ENCODE results near the gene LRRC10B.

LRRC10B gene

GRCh38 chr11:61554172-61554988, 45.8 kb downstream of the LRRC10B start:
- Histone ChIP-seq H3K27ac (ENCODE audit: insufficient read depth, low read depth, low read length, poor library complexity, severe bottlenecking) (no peak overlapping the region), H3K27me3 (ENCODE audit: control insufficient read depth, insufficient read depth, low read length, poor library complexity, severe bottlenecking) (peaks cover 29% of the 10 kb centered on the region), H3K36me3 (ENCODE audit: control insufficient read depth, insufficient read depth, low read length) (no peaks in the 10 kb centered on the region), H3K4me3 (ENCODE audit: insufficient read depth, low read depth, low read length) (no peak overlapping the region), H3K4me1 (ENCODE audit: control insufficient read depth, insufficient read depth, low read length) (peaks cover 37% of the 10 kb centered on the region), H3K9me3 (ENCODE audit: control insufficient read depth, low read length) (no peaks in the 10 kb centered on the region)
- WGBS, 2 experiments: 67 to 73% methylated on average over 13 of the region's 13 CpGs

DNA sequence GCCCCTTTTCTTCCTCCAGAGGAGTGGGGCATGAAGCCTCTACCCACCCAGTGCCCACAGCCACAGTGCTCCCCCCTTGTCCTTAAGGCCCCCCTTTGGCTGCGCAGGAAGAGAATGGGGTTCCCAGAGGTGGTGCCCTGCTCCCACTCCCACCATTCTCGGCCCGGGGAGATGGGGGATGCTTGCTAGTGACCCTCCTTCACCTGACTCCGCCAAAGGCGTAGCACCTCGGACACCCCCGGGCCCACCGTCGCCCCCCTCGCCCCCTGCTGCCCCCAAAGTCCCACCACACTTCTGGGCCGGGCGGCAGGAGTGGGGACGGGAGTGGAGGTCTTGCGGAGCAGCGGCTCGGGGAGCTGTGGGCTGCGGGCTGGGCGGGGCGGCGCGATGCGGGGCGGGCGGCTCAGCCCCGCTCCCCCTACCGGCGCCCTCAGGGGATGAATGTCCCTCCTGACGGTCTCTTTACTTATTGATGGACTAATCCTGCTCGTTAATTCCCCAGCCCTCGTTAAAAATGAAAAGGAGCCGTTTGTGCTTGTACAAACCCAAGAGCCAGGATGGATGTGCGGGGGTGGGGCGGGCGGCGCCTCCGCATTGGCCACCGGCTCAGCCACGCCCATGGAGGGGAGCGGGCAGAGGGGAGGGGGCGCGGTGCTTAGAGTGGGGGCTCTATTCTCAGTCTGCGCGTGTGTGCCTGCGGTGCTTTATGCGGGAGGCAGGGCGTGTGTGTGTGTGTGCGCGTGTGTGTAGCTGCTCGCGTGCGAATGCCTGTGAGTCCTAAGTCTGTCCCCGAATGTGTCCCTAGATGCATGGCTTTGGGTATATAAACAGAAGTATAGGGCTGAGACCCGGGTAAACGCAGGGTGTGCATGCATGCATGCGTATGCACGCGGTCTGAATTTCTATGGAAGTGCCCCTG, 46.8 kb downstream of the LRRC10B start:
- Histone ChIP-seq H3K4me1 (ENCODE audit: control insufficient read depth, insufficient read depth, low read length) (peaks cover 29% of the 10 kb centered on the region), H3K36me3 (ENCODE audit: control insufficient read depth, insufficient read depth, low read length) (no peaks in the 10 kb centered on the region), H3K9me3 (ENCODE audit: control insufficient read depth, low read length) (no peaks in the 10 kb centered on the region), H3K27ac (ENCODE audit: insufficient read depth, low read depth, low read length, poor library complexity, severe bottlenecking) (no peak overlapping the region), H3K27me3 (ENCODE audit: control insufficient read depth, insufficient read depth, low read length, poor library complexity, severe bottlenecking) (peaks cover 29% of the 10 kb centered on the region), H3K4me3 (ENCODE audit: insufficient read depth, low read depth, low read length) (peak overlapping the region; percentile 29)
- 8 to 9% methylated on average over 57 of the region's 57 CpGs for WGBS, 2 experiments

GRCh38 chr11:61555978-61556377, 47.4 kb downstream of the LRRC10B start:
- peak overlapping the region; percentile 29 for H3K4me3 ChIP-seq (ENCODE audit: insufficient read depth, low read depth, low read length)
- WGBS, 2 experiments: 77 to 83% methylated on average over 10 of the region's 10 CpGs
- H3K4me1 ChIP-seq (ENCODE audit: control insufficient read depth, insufficient read depth, low read length): peaks cover 29% of the 10 kb centered on the region
- no peaks in the 10 kb centered on the region for H3K36me3 ChIP-seq (ENCODE audit: control insufficient read depth, insufficient read depth, low read length)
- H3K27me3 ChIP-seq (ENCODE audit: control insufficient read depth, insufficient read depth, low read length, poor library complexity, severe bottlenecking): peaks cover 29% of the 10 kb centered on the region
- no peak overlapping the region for H3K27ac ChIP-seq (ENCODE audit: insufficient read depth, low read depth, low read length, poor library complexity, severe bottlenecking)
- no peaks in the 10 kb centered on the region for H3K9me3 ChIP-seq (ENCODE audit: control insufficient read depth, low read length)

DNA sequence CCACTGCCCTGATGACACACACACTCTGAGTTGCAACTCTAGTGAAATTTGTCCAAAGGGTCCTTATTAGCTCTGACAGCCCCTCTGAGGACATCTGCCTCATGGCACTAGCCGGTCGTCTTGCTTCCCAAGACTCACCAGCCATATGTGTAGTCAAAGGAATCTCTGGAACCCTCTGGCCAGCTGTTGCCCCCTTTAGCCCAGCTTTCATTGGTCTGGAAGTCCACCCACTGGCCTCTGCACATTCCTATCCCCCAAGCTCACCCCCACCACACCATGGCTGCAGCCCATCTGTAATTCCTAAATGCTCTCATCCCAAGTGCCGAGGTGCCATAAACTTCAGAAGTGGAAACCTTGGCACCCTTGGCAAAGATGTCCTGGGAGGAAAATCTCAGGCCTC, 48.1 kb downstream of the LRRC10B start:
- H3K9me3 ChIP-seq (ENCODE audit: control insufficient read depth, low read length): no peaks in the 10 kb centered on the region
- no peak overlapping the region for H3K27ac ChIP-seq (ENCODE audit: insufficient read depth, low read depth, low read length, poor library complexity, severe bottlenecking)
- 89 to 90% methylated on average over 3 of the region's 3 CpGs for WGBS, 2 experiments
- H3K27me3 ChIP-seq (ENCODE audit: control insufficient read depth, insufficient read depth, low read length, poor library complexity, severe bottlenecking): peaks cover 29% of the 10 kb centered on the region
- H3K4me3 ChIP-seq (ENCODE audit: insufficient read depth, low read depth, low read length): no peak overlapping the region
- peaks cover 29% of the 10 kb centered on the region for H3K4me1 ChIP-seq (ENCODE audit: control insufficient read depth, insufficient read depth, low read length)
- no peaks in the 10 kb centered on the region for H3K36me3 ChIP-seq (ENCODE audit: control insufficient read depth, insufficient read depth, low read length)

Measured in ectodermal cell (in vitro differentiated cells).